GM23338 (cell line): ENCODE data around the gene CHCHD3. TPM values are rescaled to one million over a fixed set of nuclear protein-coding genes. Genes with fewer than 3 reads are reported as not detected.

Experiments
- ATAC-seq: fragments of 200-7000 bp; cut with Tn5 transposase; 3 replicates; pipeline ENCODE4 v1.9.1; 2020
- DNase-seq: peaks from one replicate; pipeline ENCODE4 v3.0.0-alpha.2; 2015; ENCODE audit warnings: low spot score
- H2AFZ ChIP-seq: fragments of 200-600 bp; sonication (generic); 2 replicates; pipeline ENCODE4 v1.8.0; 2016; ENCODE audit warnings: antibody characterized with exemption, mild to moderate bottlenecking, moderate library complexity
- H3F3A ChIP-seq: fragments of 200-600 bp; sonication (generic); replicated peaks from 2 replicates; pipeline ENCODE4 v1.8.0; 2017; ENCODE audit warnings: antibody characterized with exemption, mixed run types, low read depth
- H3K27ac ChIP-seq: fragments of 200-600 bp; sonication (generic); 2 replicates; pipeline ENCODE4 v1.6.1; 2016; ENCODE audit warnings: low read depth
- H3K27me3 ChIP-seq: fragments of 200-600 bp; sonication (generic); 2 replicates; pipeline ENCODE4 v1.8.0; 2016; ENCODE audit warnings: mild to moderate bottlenecking, mixed run types, moderate library complexity; ENCODE audit not compliant: insufficient read depth
- H3K36me3 ChIP-seq: fragments of 200-600 bp; sonication (generic); 2 replicates; pipeline ENCODE4 v1.8.0; 2016; ENCODE audit warnings: mild to moderate bottlenecking; ENCODE audit not compliant: insufficient read depth
- H3K4me1 ChIP-seq: fragments of 200-600 bp; sonication (generic); 2 replicates; pipeline ENCODE4 v1.8.0; 2016; ENCODE audit warnings: mild to moderate bottlenecking, moderate library complexity; ENCODE audit not compliant: insufficient read depth
- H3K4me2 ChIP-seq: fragments of 200-600 bp; sonication (generic); 2 replicates; pipeline ENCODE4 v1.7.1; 2017; ENCODE audit warnings: mixed run types
- H3K4me3 ChIP-seq: fragments of 200-600 bp; sonication (generic); 2 replicates; pipeline ENCODE4 v1.6.1; 2016; ENCODE audit warnings: mixed run types
- H3K79me2 ChIP-seq: fragments of 200-600 bp; sonication (generic); replicated peaks from 2 replicates; pipeline ENCODE4 v1.8.0; 2017; ENCODE audit warnings: mild to moderate bottlenecking; ENCODE audit not compliant: insufficient read depth
- H3K9me2 ChIP-seq: fragments of 200-600 bp; sonication (generic); 2 replicates; pipeline ENCODE4 v1.8.0; 2017; ENCODE audit not compliant: insufficient read depth
- H4K20me1 ChIP-seq: fragments of 200-600 bp; sonication (generic); replicated peaks from 2 replicates; pipeline ENCODE4 v1.8.0; 2017; ENCODE audit warnings: mild to moderate bottlenecking; ENCODE audit not compliant: insufficient read depth
- H3K27ac Mint-ChIP-seq: 2 replicates; pipeline ENCODE4 v1.8.0; 2020; ENCODE audit warnings: inconsistent platforms, mild to moderate bottlenecking, moderate library complexity, mixed read lengths
- H3K27me3 Mint-ChIP-seq: 3 replicates; pipeline ENCODE4 v1.8.0; 2022; ENCODE audit warnings: low read depth, mild to moderate bottlenecking, moderate library complexity, mixed read lengths, inconsistent platforms; ENCODE audit not compliant: insufficient read depth, poor library complexity
- H3K36me3 Mint-ChIP-seq: 3 replicates; pipeline ENCODE4 v1.8.0; 2021; ENCODE audit warnings: low read depth, mild to moderate bottlenecking, inconsistent platforms, moderate library complexity, mixed read lengths
- H3K4me1 Mint-ChIP-seq: 3 replicates; pipeline ENCODE4 v1.8.0; 2020; ENCODE audit warnings: mild to moderate bottlenecking, inconsistent platforms, mixed read lengths
- H3K4me3 Mint-ChIP-seq: 3 replicates; pipeline ENCODE4 v1.8.0; 2021; ENCODE audit warnings: moderate library complexity, mild to moderate bottlenecking, inconsistent platforms, mixed read lengths
- H3K9me3 Mint-ChIP-seq: 3 replicates; pipeline ENCODE4 v1.8.0; 2020; ENCODE audit warnings: moderate library complexity, mild to moderate bottlenecking, inconsistent platforms, mixed read lengths
- CREB1 ChIP-seq: fragments of 250-450 bp; sonication (Bioruptor Pico); IDR thresholded peaks from 2 replicates; pipeline ENCODE4 v1.5.0; 2020; ENCODE audit warnings: low read depth, mild to moderate bottlenecking, moderate library complexity
- CTCF ChIP-seq, 2 experiments: fragments of 200-600 bp in 1 of 2; sonication (generic) in 1 of 2; conservative IDR thresholded peaks; 2 replicates each; pipeline versions ENCODE4 v1.5.1 to v1.6.1; 2016 to 2017; ENCODE audit warnings: antibody characterized with exemption in 2 of 2, low read depth in 2 of 2, mild to moderate bottlenecking in 2 of 2, moderate library complexity in 1 of 2
- EZH2 ChIP-seq: fragments of 200-600 bp; sonication (generic); IDR thresholded peaks from one replicate; pipeline ENCODE4 v1.8.0; 2017; ENCODE audit warnings: antibody characterized with exemption, mild to moderate bottlenecking, low read depth; ENCODE audit not compliant: unreplicated experiment
- EZH2phosphoT487 ChIP-seq: fragments of 200-600 bp; sonication (generic); IDR thresholded peaks from one replicate; pipeline ENCODE4 v1.8.1; 2018; ENCODE audit warnings: antibody characterized with exemption; ENCODE audit not compliant: unreplicated experiment
- JUNB ChIP-seq: IDR thresholded peaks from one replicate; pipeline ENCODE4 v1.6.1; 2016; ENCODE audit warnings: antibody characterized with exemption; ENCODE audit not compliant: unreplicated experiment
- NANOG ChIP-seq: IDR thresholded peaks from 2 replicates; pipeline ENCODE4 v1.6.1; 2016; ENCODE audit warnings: antibody characterized with exemption, borderline replicate concordance
- POLR2AphosphoS5 ChIP-seq: IDR thresholded peaks from 2 replicates; pipeline ENCODE4 v1.6.1; 2016; ENCODE audit warnings: antibody characterized with exemption, low read depth
- REST ChIP-seq: IDR thresholded peaks from one replicate; pipeline ENCODE4 v1.6.1; 2018; ENCODE audit warnings: antibody characterized with exemption; ENCODE audit not compliant: unreplicated experiment
- STAT1 ChIP-seq: IDR thresholded peaks from one replicate; pipeline ENCODE4 v1.6.1; 2016; ENCODE audit warnings: antibody characterized with exemption; ENCODE audit not compliant: unreplicated experiment
- ZNF114 ChIP-seq: fragments of 250-450 bp; sonication (Bioruptor Pico); IDR thresholded peaks from 2 replicates; pipeline ENCODE4 v1.5.0; 2020; ENCODE audit warnings: mild to moderate bottlenecking, moderate library complexity
- ZNF331 ChIP-seq: fragments of 250-450 bp; sonication (Bioruptor Pico); IDR thresholded peaks from 2 replicates; pipeline ENCODE4 v1.5.0; 2020; ENCODE audit warnings: low read depth, mild to moderate bottlenecking, moderate library complexity
- ZNF462 ChIP-seq: fragments of 250-450 bp; sonication (Bioruptor Pico); IDR thresholded peaks from 2 replicates; pipeline ENCODE4 v1.5.0; 2020; ENCODE audit warnings: mild to moderate bottlenecking, moderate library complexity
- polyA plus RNA-seq: library from polyadenylated mRNA; unstranded; fragments of >200 nt; fragmentation: Nextera tagmentation; extraction: Ambion mirVana; gene quantifications from 2 replicates; pipeline ENCODE4 v1.2.1, GENCODE V29; 2016
- total RNA-seq: library from RNA; depleted of rRNA; stranded (reverse); fragments of >200 nt; shearing (Covaris generic); gene quantifications from 2 replicates; pipeline ENCODE4 v1.2.3, GENCODE V29; 2014
- TF ChIP-seq, protein P1 (sequence below): IDR thresholded peaks from 2 replicates; pipeline ENCODE4 v1.6.1; 2016; ENCODE audit warnings: antibody characterized with exemption

Gene CHCHD3
- total and polyA plus RNA-seq, 2 experiments from 2014 or later = 107 to 131 TPM

DNA sequence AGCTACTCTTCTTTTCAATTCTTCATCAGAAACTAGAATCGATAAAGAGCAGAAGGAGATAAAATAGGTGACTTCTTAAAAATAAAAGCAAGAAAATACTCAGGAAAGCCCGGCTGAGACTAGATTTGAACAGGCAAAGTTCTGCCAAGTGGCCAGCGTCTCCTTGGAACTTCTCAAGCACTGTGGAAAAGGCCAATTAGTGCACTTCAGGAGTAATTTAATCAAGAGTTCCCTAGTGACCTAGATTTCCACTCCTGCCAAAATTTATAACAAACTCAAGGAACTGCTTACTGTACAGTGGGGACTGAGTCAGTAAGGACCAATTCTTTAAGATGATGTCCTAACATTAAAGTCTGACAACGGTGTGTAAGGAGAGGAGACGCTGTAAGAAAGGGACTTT is 57.3 kb downstream of the CHCHD3 start:
- no peak overlapping the region for H3K27ac Mint-ChIP-seq
- peaks cover 6% of the 10 kb centered on the region for H3K27me3 Mint-ChIP-seq
- H4K20me1 ChIP-seq = no peaks in the 10 kb centered on the region; the same call in 1 of the 2 replicates
- H3K4me2 ChIP-seq = no peak overlapping the region
- no peak overlapping the region for H3K4me3 ChIP-seq
- TF ChIP-seq CREB1 (CRISPR knock-in tag) (no peak), JUNB (no peak), ZNF462 (no peak), EZH2 (no peak), STAT1 (no peak), REST (no peak), POLR2AphosphoS5 (no peak), NANOG (no peak), CTCF (conservative IDR thresholded peaks at IDR 0.05; ENCODE audit: low read depth in 2 of 2) (no peak), EZH2phosphoT487 (no peak), ZNF114 (CRISPR knock-in tag) (no peak), ZNF331 (CRISPR knock-in tag) (no peak)
- TF ChIP-seq, protein P1, sequence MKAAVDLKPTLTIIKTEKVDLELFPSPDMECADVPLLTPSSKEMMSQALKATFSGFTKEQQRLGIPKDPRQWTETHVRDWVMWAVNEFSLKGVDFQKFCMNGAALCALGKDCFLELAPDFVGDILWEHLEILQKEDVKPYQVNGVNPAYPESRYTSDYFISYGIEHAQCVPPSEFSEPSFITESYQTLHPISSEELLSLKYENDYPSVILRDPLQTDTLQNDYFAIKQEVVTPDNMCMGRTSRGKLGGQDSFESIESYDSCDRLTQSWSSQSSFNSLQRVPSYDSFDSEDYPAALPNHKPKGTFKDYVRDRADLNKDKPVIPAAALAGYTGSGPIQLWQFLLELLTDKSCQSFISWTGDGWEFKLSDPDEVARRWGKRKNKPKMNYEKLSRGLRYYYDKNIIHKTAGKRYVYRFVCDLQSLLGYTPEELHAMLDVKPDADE = no peak
- H3K79me2 ChIP-seq = peaks cover 71% of the 10 kb centered on the region
- peaks cover 11% of the 10 kb centered on the region; the same call in 2 of the 3 replicates for H3K36me3 Mint-ChIP-seq
- H3K4me1 Mint-ChIP-seq = peaks cover 24% of the 10 kb centered on the region
- H3K9me3 Mint-ChIP-seq = peaks cover 3% of the 10 kb centered on the region; the same call in 1 of the 3 replicates
- ATAC-seq (no peak), DNase-seq (no peak)
- no peaks in the 10 kb centered on the region for H3F3A ChIP-seq
- H3K9me2 ChIP-seq = no peaks in the 10 kb centered on the region
- 0 out of 2 replicates have a peak, but pooled peaks cover 5% of the 10 kb centered on the region for H3K4me1 ChIP-seq
- no peak overlapping the region for H3K27ac ChIP-seq
- H2AFZ ChIP-seq = no peak overlapping the region
- no peaks in the 10 kb centered on the region for H3K27me3 ChIP-seq
- no peaks in the 10 kb centered on the region for H3K36me3 ChIP-seq
- H3K4me3 Mint-ChIP-seq = no peak overlapping the region
